IPS DF 19.7 (cell line): ENCODE results near the gene IQSEC1.

ENCODE experiments used
- DNase-seq: peaks from one replicate; pipeline ENCODE4 v3.0.0-alpha.2; 2013; ENCODE audit warnings: low read depth, low spot score

Gene IQSEC1

DNA sequence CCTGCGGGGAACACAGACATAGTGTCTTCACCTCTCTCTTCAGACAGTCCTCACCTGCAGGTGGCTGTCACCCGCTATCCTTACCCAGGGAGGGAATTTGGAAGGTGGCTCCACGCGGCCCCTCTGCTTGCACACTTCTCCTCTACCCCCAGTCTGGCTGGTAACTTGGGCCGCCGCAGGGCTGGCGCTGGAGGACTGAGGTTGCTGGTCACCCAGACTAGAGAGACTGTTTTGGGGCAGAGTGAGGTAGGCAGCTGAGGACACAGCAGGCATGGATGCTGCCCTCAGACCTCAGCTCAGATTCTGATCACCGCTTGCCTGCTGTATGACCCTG lies 12.6 kb upstream of the IQSEC1 start:
- no peak for DNase-seq

DNA sequence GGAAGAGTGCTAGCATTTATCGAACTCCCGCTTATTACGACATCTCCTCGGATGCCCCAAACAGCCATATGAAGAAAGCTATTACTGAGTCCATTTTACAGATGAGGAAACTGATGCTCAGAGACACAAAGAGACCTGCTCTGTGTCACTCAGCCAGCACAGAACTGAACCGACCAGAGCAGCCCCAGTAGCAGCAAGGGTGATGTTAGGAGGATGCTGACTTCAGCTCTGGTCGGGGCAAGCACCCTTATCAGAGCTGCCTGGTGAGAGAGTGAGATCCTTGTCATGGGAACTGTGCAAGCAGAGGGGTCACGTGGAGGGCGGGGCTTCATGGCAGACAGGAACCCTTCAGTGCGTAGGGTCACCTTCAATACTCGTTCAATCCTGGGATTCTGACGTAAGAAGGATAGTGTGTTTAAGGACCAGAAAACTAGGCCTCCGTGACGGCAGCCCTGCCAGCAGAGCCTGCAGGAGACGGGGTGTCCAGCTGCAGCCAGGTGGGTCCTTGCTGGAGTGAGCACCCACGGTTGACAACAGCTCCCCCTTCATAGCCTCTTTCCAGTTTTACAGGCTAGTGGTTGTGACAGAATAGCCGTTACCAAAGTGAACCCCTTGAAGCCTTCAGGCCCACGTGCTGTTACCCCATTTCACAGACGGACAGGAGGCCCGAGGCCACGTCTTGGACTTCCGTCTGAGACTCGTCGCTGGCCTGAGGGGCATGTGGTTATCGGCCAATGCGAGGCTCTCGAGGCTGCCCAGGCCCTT lies 12.0 kb upstream of the IQSEC1 start:
- DNase-seq, result no peak

DNA sequence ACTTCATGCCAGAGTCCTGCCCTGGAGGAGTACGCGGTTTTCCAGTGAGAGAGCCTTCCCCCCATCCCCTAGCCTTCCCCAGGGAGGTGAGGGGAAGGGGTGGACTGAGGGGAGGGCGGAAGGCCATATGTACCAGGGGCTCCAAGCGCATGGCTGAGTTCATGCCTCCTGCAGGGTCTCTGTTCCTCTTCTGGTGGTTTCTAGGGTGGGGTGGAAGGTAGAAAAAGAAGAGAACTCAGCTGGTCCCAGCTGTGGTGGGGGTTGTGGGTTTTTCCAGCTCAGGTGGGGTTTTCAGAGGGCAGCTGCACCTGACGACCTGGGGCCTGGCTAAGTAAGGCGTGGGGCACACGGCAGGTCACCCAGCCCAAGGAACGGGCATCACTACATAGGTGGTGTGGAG lies 10.7 kb upstream of the IQSEC1 start:
- DNase-seq, result no peak

DNA sequence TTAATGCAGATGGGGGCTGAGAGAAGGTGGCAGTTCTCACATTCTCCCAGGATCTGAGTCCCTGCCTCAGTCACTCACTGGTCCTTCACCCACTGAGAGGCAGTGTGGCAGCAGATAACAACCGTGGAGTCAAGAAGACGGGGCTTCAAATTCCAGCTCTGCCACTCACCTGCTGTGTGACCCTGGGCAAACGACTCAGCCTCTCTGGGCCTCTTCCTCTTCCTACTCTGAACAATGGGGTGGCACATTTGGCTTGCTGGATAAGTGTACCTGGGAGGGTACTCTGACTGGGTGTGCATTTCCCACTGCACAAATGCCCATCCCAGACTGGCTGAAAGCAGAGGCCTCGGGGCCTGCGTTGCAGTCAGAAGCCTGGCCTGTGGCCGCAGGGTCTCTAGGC lies 10.0 kb upstream of the IQSEC1 start:
- no peak for DNase-seq

DNA sequence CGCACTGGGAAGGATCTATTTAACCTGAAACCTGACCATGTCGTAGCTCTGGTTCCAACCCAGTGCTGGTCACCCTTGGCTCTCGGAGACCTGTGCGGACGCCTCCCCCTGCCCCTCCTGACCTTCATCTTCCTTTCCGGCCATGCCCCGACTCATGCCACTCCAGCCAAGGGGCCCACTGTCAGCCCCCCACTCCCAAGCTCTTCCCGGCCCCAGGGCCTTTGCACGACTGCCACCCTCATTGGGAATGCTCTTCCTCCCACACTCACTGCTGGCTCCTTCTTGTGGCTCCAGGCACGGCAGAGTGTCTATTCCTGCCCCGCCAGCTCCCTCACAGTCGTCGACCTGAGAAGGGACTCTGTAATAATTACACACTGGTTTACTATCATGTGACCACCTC lies 9.4 kb upstream of the IQSEC1 start:
- no peak for DNase-seq

DNA sequence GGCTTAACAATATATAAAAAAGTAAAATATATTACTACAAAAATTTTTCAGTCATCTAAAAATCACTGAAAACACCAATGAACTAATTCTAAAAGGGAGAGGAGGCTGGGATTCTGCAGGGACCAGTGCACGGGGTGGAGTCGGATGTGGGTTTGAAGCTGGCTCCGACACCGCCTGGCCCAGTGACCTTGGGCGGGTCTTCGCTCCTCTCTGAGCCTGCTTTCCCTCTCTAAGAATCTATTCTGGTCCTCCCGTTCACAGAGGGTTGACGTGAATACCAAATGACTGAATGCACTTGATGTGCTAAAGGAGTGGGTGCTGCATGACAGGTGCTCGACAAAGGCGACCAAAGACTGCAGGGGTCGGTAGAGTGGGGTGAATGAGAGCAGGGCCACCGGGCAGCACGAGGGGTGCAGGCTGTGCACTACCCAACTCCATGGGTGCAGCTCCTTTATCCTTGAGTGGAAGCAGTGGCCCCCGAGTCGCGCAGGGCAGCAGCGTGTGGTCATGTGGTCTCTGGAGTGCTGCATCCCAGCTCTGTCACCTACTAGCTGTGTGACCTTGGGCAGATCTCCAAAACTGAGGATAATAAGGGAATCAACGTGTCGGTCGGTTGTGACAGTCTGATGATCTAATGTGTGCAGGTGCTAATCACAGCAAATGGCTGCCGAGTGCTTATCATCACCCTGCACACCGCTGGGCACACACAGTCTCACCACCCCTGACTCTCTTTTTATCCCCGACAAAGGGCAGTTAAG lies 8.6 kb upstream of the IQSEC1 start:
- no peak for DNase-seq

DNA sequence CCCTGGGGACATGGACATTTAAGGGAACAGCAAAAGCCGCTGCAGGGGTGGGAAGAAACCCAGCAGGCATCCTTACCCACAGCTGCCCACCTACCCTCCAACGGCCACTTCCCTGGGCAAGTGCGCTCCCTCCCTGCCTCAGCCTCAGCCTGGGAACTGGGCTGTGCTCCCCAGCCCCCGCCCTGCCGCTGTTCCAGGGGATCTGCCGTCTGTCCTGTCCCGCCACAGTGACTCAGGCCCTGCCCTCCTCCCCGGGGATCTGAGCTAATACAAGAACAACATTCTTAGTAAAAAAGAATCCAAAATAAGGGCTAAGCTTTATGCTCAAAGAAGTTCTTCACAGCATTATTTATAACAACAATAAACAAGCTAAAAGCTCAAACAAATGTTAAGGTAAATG lies 7.4 kb upstream of the IQSEC1 start:
- DNase-seq, result no peak

DNA sequence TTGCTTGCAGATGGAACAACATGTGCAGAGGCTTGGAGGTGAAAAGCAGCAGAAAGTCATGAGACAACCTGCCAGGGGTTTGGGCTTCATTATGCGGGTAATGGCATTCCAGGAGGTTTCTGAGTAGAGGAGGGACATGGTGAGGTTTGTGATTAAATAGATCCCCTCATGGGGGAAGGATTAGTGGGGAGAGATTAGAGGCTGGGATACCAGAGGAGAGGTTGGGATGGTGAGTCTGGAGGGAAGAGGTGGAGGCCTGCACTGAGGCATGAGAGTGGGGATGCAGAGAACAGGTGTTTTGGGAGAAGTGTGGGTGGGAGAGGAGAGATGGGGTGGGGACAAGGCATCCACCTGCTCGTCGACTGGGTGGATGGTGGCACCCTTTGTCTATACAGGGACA lies 6.8 kb upstream of the IQSEC1 start:
- no peak for DNase-seq

DNA sequence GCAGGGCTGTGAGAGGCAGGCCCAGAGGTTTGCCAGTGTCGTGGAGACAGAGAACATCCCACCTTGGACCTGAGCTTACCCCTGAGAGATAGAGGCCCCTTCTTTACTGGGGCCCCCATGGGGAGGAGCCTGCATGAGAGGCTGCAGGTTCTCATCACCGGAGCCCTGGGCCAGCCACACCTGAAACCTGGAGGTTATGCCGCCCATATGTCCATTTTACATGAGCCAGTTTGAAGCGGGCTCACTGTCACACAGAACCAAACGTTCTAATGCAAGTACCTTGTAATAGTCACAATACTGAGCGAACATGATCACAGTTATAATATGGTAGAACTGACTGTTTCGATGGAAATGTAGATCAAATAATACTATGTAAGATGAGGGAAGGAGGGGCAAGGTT lies 6.3 kb upstream of the IQSEC1 start:
- no peak for DNase-seq

DNA sequence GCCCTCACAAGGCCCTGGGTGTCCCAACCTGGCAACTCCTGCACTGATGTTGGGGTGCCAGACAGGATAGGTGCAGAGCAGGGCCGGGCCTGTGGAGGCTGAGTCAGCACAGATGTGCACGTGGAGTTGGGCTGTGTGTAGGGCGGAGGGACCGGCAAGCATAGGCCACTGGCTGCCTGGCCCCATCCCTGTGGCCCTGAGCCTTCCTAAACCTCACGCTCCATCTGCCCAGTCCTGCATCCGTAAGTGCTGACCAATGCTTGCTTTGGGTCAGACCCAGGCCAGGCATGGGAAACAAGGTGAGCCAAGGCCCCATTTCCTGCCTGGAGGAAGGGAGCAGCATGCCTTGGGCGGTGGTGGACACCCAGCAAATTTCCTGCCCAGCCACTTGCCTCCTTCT lies 5.8 kb upstream of the IQSEC1 start:
- no peak for DNase-seq

DNA sequence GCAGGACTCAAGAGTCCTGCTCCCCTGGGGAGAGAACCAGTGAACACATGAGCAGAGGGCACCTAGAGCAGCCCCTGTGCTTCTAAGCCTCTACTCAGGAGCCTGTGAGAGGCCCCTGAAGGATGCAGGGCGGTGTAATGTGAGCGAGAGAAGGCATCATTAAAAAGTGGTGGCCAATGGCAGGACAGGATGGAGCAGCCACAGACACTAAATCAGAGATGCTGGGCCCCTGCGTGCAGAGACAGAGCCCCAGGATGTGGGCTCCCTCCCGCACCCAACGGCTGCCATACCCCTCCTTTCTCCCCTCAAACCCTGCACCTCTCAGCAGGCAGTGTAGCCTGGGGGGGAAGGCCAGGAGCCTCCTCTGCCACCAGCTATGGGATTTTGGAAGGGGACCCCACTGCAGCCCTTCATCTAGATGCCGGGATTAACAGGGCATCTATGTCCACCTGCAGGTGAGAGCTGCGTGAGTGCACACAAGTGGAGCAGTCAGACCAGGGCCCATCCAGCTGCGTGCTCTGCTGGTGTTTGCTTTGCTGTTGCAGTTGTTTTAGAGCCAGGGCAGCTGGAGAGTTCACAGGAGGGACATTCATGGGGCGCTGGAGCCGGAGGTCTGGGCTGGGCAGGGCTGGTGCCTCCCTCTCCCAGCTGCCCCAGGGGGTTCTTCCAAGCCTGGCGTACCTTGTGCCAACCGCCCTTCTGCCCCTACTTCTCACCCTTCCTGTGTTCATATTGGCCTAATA lies 5.1 kb upstream of the IQSEC1 start:
- DNase-seq, result no peak

DNA sequence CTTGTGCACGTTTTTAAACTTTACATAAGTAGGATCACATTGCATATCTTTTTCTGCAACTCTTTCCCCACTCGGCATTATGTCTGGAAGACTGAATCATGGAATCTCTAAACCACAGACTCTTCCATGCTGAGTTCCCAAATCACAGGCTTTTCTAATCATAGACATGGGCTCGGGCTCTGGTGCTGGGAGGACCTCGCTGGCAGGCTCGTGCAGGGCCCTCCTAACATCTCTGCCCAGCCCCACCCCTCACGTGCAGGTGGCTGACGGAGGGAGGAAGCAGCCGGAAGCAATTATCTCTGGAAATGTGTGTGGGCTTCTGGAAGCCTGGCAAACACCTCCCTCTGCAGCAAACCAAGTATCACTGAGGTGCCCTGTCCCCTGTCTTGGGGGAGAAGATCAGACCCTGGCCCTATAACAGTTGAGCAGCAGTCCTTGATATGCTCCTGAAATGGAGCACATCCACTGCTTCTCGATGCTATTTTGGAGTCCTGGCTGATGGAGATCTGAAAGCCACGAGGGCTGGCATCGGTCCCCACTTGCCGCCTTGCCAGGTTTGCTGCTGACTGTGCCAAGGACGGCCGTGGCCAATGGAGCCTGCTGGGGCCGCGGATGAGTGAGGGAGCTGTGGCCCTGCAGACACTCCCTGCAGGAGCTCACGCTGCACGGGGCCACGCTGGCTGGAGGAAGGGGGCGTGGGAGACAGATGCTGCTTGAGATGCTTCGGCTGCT lies 4.4 kb upstream of the IQSEC1 start:
- DNase-seq, result no peak

DNA sequence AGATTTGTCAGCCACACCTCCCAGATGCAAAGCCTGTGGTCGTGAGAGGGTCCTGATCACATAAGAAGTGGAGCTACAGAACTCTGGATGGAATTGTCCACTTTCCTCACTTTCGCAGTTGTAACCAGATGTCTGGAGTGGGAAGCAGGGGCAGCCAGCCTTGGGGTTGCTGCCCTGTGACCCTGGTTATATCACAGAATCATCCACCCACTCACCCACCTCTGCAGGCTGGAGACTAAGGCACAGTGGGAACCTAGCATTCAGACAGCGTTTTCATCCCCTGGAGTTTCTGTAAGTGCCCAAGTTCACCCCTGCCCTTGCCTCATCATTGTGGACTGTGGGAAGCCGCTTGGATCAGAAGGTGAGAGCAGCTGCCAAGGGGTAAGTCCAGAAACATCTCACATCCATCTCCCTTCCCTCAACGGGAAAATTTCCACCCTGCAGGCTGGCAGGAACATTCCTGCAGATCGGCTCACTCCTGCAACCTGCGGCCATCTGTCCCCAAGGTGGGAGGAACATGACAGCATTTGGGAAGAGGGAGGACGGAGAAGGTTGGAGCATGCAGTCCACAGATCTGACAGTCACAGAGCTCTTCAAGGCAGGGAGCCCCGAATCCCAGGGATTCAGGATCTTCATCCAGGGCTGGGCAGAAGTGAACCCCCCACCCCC lies 2.9 kb upstream of the IQSEC1 start:
- no peak for DNase-seq

DNA sequence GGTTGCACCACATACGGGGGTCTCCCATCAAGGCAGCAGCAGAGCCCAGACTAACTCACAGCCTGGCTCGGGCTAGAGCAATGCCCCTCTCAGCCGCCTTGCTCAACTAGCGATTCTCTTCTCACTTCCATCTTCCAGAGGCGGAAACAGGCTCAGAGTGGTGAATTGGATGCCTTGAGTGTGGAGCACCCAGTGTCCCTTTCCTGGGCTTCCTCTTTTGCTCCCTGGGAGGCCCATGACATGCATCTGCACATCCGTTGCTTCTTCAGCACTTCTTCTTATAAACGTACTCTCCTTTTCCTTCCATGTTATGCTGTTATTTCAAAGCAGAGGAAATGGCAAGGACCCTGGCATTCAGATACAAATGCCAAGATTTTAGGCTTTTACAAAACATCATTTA lies 2.1 kb upstream of the IQSEC1 start:
- no peak for DNase-seq

DNA sequence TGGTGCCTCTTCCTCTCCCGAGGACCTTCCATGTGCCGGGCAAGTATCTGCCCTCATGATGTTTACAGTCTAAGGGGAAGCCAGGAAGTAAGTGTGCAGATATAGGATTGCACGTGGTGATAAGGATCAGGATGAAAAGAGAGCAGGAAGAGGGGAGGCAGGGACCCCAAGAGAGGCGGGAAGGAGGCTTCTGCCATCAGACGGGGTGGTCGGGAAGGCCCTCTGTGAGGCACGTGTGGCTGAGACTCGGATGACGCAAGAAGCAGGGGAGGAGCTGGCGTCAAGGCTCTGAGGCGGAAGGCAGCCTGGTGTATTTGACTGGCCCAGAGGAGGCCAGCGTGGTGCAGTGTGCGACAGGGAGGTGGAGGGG lies 762 bp upstream of the IQSEC1 start:
- DNase-seq, result no peak

DNA sequence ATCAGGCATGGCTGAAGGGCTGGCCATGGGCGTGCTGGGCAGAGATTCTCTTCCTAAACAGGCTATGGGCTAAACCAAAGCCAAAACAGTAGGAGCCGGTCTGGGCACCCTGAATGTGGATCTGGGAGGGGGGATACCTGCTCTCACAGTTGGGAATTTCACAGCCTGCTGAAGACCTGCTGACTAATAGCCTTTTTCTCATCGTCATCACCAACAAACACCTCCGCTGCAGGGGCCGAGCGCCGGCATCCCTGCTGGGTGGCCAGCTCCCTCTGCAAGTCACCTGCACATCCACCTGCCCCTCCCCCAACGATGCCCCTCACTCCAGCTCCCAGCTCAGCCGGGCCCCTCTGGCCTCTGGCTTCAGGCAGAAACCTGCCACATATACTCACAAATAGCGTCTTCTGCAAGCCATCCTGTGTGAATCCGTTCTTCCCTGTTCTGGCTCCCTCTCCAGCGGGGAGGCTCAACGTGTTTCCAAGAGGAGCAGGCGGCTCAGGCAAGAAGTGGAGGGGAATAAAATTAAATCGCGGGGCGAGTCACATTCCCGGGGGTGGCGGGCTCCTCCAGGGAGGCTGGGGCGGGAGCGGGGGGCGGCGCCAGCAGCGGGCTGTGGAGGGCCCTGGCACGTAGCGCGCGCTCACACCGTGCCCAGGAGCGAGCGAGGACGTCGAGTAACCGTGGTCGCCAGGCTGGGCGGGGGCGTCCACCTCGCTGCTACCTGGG lies 466 bp downstream of the IQSEC1 start:
- no peak for DNase-seq

DNA sequence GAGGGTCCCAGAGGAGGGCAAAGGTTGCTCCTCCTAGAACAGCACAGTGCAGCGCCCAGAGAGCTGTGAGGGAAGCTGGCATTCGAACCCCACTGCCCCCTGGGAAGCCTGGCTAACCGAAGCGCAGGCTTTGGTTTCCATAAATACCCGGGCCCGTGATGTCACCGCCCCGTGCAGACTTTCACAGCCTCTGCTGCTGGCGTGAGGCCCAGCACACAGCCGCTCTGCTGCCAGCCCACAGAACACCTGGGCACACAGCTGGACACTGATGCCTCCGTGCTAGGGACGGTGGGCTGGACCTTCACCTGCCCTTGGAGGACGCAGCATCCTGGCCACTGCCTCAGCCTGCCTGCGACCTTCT lies 1.0 kb downstream of the IQSEC1 start:
- DNase-seq, result no peak

DNA sequence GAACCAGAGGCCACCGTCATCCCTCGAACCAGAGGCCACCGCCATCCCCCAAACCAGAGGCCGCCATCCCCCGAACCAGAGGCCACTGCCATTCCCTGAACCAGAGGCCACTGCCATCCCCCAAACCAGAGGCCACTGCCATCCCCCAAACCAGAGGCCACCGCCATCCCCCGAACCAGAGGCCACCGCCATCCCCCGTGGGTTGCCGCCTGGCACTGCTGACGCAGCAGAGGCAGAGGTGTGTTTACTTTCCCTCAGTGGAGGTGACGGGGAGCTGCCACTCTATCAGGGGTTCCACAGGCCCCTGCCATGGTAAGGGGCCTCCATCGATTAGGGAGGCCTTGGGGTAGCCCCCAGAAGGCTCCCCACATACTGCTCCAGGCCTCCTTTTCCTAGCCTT lies 1.5 kb downstream of the IQSEC1 start:
- no peak for DNase-seq

DNA sequence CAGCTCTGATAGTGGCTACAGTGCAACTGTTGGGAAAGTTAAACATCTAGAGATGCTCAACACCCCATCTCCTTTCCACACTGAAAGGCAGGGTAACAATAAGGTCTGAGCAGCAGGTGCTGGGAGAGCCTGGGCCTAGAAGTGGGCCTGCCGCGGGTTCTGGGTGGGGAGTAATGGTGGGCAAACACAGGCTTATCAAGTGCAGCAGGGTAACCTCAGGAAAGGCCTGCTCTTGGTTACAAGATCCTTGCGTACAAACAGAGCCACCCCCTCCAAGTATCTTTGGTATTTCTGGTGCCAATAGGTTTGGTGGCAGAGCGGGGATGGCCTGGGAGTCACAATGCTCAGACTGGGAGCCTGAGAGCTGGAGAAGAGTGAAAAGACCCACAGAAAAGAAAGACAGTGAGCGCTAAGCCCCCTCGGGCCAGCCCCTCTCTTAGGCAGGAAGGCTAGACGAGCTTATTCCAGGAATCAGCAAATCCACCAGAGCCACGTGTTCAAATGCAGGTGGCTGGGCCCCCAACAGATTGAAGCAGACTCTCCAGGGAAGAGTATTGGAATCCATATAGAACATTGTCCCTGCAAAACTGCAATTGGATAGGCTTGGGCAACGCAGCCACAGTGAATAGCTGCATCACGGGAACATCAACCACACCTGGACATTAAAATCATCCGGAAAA lies 2.7 kb downstream of the IQSEC1 start:
- DNase-seq, result no peak

DNA sequence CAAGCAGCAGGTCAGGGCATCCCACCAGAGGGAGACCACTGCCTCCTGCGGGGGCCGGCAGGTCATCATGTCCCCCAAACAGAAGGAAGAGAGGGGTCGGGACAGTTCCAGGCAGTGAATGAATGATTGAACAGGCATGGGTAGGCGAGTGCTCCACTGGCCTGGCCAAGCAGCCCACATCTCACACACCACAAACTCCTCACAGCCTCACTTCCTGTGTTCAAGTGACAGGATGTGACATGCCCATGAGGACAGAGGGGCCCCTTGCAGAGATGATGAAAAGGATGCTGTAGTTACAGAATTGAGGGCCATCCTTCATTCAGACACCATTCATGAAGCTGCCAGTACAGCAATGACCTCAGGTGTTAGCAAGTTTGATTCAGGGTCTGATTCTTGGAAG lies 3.7 kb downstream of the IQSEC1 start:
- DNase-seq, result no peak
